Peyer's patch (tissue), 4 donors: ENCODE results near the gene PTF1A. TPM values are rescaled to one million over a fixed set of nuclear protein-coding genes. Genes with fewer than 3 reads are reported as not detected.

Source experiments
- DNase-seq, 3 donors: peaks; one replicate each; pipeline ENCODE4 v3.0.0-alpha.2; 2017 to 2019
- H3K27ac ChIP-seq, 4 donors: fragments of 200-600 bp; sonication (generic); one replicate each; pipeline ENCODE4 v1.5.1; 2016 to 2019
- H3K27me3 ChIP-seq, 2 donors: fragments of 200-600 bp; sonication (generic); one replicate each; pipeline ENCODE4 v1.5.1; 2019
- H3K36me3 ChIP-seq, 3 donors: fragments of 200-600 bp; sonication (generic); one replicate each; pipeline ENCODE4 v1.5.1; 2016 to 2019
- H3K4me1 ChIP-seq, 4 donors: fragments of 200-600 bp; sonication (generic); one replicate each; pipeline ENCODE4 v1.5.1; 2016 to 2019
- H3K4me3 ChIP-seq, 4 donors: fragments of 200-600 bp; sonication (generic); 1 replicate in 3 of 4; 2 replicates in 1 of 4; pipeline ENCODE4 v1.5.1; 2016 to 2019; ENCODE audit warnings: mild to moderate bottlenecking in 1 of 4
- H3K9me3 ChIP-seq, 4 donors: fragments of 200-600 bp; sonication (generic); one replicate each; pipeline ENCODE4 v1.5.1; 2016 to 2019; ENCODE audit warnings: mild to moderate bottlenecking in 1 of 4
- POLR2A ChIP-seq, 2 donors: fragments of 450-650 bp; IDR thresholded peaks; one replicate each; pipeline ENCODE4 v1.5.1; 2017; ENCODE audit warnings: antibody characterized with exemption in 2 of 2, mild to moderate bottlenecking in 2 of 2, moderate library complexity in 2 of 2
- total RNA-seq, 4 donors: library from RNA; depleted of rRNA; stranded (reverse); fragments of >200 nt; gene quantifications; one replicate each; pipeline ENCODE4 v1.1.0, GENCODE V29; 2016
- TF ChIP-seq, protein P1 (sequence below), 6 experiments: fragments of 450-650 bp in 4 of 6; fragments of 200-600 bp in 2 of 6; sonication (generic) in 1 of 6; IDR thresholded peaks; one replicate each; pipeline ENCODE4 v1.5.1; 2017 to 2019; ENCODE audit warnings: antibody characterized with exemption in 6 of 6, mild to moderate bottlenecking in 3 of 6, moderate library complexity in 1 of 6

Gene PTF1A, protein sequence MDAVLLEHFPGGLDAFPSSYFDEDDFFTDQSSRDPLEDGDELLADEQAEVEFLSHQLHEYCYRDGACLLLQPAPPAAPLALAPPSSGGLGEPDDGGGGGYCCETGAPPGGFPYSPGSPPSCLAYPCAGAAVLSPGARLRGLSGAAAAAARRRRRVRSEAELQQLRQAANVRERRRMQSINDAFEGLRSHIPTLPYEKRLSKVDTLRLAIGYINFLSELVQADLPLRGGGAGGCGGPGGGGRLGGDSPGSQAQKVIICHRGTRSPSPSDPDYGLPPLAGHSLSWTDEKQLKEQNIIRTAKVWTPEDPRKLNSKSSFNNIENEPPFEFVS
- not detected for total RNA-seq

DNA sequence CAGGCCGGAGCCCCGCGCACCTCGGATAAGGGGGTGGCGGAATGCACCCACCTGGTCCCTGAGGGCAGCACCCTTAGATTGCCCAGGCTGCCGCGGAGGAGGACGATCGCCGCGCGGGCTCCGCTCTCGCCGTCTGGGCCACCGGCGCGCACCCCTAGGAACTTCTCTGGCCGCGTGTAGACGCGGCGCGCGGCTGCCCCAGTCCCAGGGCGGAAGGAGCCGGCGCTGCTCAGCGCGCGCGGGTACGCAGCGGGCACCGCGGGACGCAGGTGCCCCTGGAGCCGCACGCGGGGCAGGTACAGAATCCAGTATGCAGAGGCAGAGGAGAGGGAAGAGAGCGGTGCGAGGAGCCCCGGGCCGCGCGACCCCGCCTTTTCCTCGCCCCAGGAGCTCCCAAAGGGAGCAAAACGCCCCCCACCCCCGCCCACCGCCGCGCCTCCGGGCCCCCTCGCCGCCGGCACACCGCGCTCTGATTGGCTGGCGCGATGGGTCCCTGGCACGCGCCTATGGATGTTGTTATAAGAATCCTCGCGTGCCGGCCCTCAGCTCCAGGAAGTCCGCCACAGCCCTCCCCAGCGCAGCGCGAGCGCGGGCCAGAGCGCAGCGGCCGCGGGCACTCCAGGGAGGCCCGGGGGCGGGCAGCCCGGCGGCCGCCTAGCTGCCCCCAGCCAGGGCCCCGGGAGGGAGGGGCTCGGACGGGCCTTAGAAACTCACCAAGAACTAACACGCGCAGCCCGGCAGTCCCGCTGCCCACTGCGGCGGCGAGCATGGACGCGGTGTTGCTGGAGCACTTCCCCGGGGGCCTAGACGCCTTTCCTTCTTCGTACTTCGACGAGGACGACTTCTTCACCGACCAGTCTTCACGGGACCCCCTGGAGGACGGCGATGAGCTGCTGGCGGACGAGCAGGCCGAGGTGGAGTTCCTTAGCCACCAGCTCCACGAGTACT lies at the start of gene PTF1A:
Gene PTF1A, plus strand, starts transcription at position 549 of the 948 bp plus-strand sequence. Its CDS starts 219 bp downstream, at position 768.
- H3K4me3 ChIP-seq: no peak within 1 kb of the TSS
- no peak within 1 kb of the TSS for H3K27ac ChIP-seq
- no peaks in the 10 kb centered on the region for H3K9me3 ChIP-seq
- no peaks in the 10 kb centered on the region for H3K36me3 ChIP-seq
- H3K4me1 ChIP-seq: peaks cover 0 to 8% (median 0%) of the 10 kb centered on the region in 4 donors
- TF ChIP-seq, protein P1, sequence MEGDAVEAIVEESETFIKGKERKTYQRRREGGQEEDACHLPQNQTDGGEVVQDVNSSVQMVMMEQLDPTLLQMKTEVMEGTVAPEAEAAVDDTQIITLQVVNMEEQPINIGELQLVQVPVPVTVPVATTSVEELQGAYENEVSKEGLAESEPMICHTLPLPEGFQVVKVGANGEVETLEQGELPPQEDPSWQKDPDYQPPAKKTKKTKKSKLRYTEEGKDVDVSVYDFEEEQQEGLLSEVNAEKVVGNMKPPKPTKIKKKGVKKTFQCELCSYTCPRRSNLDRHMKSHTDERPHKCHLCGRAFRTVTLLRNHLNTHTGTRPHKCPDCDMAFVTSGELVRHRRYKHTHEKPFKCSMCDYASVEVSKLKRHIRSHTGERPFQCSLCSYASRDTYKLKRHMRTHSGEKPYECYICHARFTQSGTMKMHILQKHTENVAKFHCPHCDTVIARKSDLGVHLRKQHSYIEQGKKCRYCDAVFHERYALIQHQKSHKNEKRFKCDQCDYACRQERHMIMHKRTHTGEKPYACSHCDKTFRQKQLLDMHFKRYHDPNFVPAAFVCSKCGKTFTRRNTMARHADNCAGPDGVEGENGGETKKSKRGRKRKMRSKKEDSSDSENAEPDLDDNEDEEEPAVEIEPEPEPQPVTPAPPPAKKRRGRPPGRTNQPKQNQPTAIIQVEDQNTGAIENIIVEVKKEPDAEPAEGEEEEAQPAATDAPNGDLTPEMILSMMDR (IDR thresholded peaks at IDR 0.05): no peak
- no peak for TF ChIP-seq POLR2A (IDR thresholded peaks at IDR 0.05)
- no peak for DNase-seq
- H3K27me3 ChIP-seq: peaks cover 4 to 34% of the 10 kb centered on the region in 2 donors

DNA sequence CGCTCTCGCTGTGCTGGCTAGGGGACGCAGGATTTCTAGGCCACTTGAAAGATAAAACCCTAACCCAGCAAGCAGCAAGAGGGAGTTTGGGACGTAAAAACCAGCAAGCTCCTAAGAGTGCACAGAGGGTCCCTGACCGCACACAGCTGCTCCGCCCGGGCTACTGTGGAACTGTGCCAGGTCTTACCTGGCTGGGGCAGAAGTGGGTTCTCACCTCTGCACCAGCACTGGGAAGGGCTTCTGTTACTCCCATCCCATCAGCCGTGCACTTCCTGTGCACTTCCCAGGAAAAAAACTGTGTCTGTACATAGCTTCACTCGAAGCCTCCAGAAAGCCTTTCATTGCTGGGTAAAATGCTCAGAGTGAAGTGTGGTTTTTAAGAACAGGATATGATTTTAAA lies 45.9 kb upstream of the PTF1A start:
- Histone ChIP-seq H3K27ac (no peak overlapping the region), H3K36me3 (no peaks in the 10 kb centered on the region), H3K4me1 (no peaks in the 10 kb centered on the region), H3K27me3 (no peaks in the 10 kb centered on the region), H3K9me3 (no peaks in the 10 kb centered on the region), H3K4me3 (no peak overlapping the region)
- no peak for DNase-seq
- TF ChIP-seq, protein P1 (IDR thresholded peaks at IDR 0.05): no peak
- TF ChIP-seq POLR2A (IDR thresholded peaks at IDR 0.05): no peak

DNA sequence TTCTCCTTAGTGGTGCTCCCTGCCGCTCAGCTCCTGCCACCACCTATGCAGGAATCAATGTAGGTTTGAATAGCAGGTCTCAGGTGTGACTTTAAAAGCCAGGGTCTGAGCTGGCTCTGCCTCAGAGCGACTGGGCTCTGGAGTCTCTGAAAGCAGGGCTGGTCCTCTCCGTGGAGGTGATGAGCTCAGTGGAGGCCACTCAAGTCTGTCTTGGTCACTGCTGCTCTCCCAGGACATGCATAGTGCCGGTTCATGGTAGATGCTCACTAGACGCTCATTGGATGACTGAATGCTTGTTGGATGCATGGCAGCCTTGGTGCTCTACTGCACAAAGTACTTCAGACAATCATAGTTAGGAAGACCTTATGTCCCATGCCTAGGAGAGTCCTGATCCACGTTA lies 45.1 kb upstream of the PTF1A start:
- no peaks in the 10 kb centered on the region for H3K4me1 ChIP-seq
- H3K4me3 ChIP-seq: no peak overlapping the region
- H3K36me3 ChIP-seq: no peaks in the 10 kb centered on the region
- TF ChIP-seq POLR2A (IDR thresholded peaks at IDR 0.05): no peak
- TF ChIP-seq, protein P1 (IDR thresholded peaks at IDR 0.05): no peak
- no peak for DNase-seq
- H3K27ac ChIP-seq: no peak overlapping the region
- H3K9me3 ChIP-seq: no peaks in the 10 kb centered on the region
- no peaks in the 10 kb centered on the region for H3K27me3 ChIP-seq

DNA sequence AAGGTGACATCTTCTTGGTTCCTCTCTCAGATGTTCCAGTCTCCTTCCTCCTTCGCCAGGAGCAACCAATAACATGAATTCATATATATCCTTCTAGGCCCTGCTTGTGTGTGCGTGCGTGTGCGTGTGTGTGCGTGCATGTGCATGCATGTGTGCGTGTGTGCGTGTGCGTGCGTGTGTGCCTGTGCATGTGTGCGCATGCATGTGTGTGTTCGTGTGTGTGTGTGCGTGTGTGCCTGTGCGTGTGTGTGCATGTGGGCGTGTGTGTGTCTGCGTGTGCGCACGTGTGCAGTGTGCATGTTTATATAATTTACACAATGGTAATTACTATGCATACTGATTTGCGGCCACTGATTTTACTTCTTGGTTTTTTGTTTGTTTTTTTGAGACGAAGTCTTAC lies 43.9 kb upstream of the PTF1A start:
- DNase-seq: no peak
- Histone ChIP-seq H3K27me3 (no peaks in the 10 kb centered on the region), H3K36me3 (no peaks in the 10 kb centered on the region), H3K4me3 (no peak overlapping the region), H3K9me3 (no peaks in the 10 kb centered on the region), H3K27ac (no peak overlapping the region), H3K4me1 (no peaks in the 10 kb centered on the region)
- TF ChIP-seq POLR2A (IDR thresholded peaks at IDR 0.05): no peak
- TF ChIP-seq, protein P1 (IDR thresholded peaks at IDR 0.05): no peak

DNA sequence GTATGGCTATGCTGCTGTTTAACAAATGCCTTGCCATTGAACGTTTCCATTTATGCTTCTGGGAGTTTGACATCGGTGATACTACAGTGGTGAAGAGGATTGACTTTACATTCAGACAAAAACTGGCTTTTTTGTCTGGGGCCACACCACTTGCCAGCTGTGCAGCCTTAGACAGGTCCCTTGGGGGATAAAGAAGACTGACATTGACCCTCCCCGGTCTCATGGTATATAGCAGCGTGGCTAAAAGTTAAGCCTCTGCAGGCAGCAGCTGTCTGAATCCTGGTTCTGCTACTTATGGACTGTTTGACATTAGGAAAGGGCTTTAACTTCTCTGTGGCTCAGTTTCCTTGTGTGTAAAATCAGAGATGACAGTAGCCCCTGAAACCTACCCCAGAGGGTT lies 42.0 kb upstream of the PTF1A start:
- no peak for DNase-seq
- H3K4me1 ChIP-seq: no peaks in the 10 kb centered on the region
- TF ChIP-seq, protein P1 (IDR thresholded peaks at IDR 0.05): no peak
- TF ChIP-seq POLR2A (IDR thresholded peaks at IDR 0.05): no peak
- H3K27ac ChIP-seq: no peak overlapping the region
- H3K27me3 ChIP-seq: no peaks in the 10 kb centered on the region
- H3K4me3 ChIP-seq: no peak overlapping the region
- H3K9me3 ChIP-seq: no peaks in the 10 kb centered on the region
- no peaks in the 10 kb centered on the region for H3K36me3 ChIP-seq
